H54 (cell line): ENCODE measurements around the gene METAP1D.
"Not testable (repeated sequence)": the region's sequence is repeated elsewhere in the genome, so short reads cannot be mapped to it uniquely, and the experiment has no call there.

Source experiments
- DNase-seq: peaks from one replicate; pipeline ENCODE4 v3.0.0; 2011; ENCODE audit warnings: low spot score, mixed read lengths; ENCODE audit not compliant: insufficient read length
- FAIRE-seq: peaks from 3 replicates; lab custom pipeline; 2011; peaks lifted over from hg19 to GRCh38; lab: Jason Lieb, UNC
- POLR2A ChIP-seq: IDR thresholded peaks from 2 replicates; pipeline ENCODE4 v1.6.1; 2011; ENCODE audit warnings: low read depth, mild to moderate bottlenecking, low read length

METAP1D gene

DNA sequence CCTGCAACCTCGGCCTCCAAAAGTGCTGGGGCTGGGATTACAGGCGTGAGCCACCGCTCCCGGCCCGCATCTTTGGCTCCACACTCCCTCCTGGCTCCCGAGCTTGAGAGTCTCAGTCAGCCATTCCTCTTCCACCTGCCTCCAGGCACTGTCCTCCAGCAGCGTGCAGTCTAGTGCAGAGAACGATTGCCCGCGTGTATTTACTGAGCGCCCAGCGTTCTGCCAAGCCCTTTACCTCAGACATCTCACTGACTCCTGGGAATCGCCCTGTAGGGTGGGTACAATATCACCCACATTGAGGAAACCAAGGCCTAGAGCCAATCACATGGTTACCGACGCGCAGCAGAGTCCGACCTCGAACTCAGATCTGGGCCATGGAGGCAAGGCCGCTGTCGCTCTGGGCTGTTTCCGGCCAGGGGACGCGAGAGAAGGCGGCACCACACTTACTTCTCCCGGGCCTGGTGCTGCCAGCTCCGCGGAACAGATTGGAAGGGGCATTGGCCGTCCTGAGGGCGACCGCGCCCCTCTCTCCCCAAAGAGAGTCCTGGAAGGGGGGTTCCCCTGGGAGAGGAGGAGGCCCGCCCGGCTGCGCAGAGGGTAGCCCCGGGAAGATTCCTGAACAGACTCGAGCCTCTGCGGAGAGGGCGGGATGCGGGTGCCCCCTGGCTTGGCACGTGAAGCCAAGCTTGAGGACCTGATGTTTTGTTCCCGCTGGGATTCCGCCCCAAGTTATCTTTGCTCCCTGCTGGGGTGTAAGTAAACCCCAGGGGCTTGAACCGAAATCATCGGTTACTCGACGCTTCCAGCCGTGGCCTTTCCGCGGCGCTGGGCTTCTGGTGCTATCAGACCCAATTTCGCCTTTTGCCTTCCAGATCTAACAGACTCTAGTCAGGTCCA, 108.2 kb downstream of the METAP1D start:
- no peak for DNase-seq
- FAIRE-seq = no peak
- no peak for TF ChIP-seq POLR2A

DNA sequence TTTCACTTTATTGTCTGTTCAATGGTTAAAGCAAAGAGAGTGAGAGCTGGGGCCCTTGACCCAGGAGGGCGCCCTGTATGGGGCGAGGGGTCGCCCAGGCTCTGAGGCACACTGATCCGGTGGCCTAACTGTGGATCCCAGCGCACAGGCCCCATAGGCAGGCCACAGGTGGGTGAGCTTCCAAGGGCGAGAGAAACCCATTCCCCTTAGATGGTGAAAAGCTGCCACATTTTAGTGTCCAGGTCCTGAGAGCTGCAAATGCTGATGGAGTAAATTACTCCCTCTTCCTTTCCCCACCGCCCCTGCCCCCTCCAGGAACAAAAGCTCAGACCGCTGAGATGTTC, 108.8 kb downstream of the METAP1D start:
- FAIRE-seq = no peak
- TF ChIP-seq POLR2A = no peak

DNA sequence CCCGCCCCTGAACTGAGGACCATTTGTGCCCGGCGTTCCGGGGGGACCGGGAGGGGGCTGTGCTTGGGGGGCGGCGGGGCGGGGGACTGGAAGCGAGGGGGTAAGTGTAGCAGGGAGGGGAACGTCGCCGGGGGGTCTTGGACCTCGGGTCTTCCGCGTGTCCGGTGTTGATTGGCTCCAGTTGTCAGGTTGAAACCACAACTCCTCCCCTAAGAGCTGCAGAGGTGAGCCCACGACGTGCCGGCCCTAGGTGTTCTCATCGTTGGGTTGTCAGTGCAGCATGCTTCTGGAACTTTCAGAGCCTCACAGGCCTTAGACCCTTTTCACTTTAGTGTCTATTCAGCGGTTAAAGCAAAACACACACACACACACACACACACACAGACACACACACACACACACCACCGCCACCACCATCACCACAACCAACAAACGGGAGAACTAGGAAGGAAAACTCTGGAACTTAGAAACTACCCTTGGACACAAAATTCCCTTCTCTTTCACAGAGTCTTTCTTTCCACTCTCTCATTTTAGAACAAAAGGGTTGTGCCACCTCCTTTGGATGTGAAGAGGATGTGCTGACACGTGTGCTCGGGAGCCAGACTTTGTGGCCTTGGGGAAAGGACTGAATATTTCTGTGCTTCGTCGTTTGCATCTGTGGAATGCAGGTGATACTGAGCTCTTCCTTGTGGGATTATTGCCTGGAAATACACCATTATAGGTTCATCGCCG, 109.7 kb downstream of the METAP1D start:
- TF ChIP-seq POLR2A = no peak
- FAIRE-seq (no peak), DNase-seq (no peak)

More for the DNA sequence above, 108.8 kb downstream of the METAP1D start:
- DNase-seq = no peak

DNA sequence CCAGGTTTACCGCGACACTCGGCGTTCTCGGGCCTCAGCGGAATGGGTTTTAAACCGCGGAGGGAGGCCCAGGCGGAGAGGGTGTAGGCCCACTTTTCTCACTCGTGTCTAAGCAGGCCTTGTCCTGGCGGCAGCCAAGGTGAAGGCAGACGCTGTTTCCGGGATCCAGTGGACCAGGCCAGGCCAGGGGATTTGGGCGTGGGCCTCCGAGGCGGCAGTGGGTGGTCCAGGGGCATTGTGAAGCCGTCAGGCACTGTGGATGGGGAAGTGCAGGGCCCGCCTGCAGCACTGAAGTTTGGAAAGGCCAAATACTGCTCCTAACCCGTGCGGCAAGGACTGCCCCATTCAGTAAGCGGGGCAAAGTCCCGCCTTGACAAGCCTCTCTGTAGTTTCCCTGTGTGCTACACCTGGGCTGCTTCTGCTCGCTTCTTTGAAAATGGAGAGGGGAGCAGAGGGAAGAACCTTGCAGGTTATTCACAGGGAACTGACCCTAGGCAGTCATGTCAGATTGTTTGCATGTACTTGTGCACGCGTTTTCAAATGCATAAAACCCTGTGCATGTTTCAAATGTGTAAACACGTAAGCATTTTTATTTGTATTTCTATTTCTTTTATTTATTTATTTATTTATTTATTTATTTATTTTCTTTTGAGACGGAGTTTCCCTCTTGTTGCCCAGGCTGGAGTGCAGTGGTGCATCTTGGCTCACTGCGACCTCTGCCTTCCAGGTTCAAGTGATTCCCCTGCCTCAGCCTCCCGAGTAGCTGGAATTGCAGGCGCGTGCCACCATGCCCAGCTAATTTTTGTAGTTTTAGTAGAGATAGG, 110.4 kb downstream of the METAP1D start:
- FAIRE-seq (no peak), DNase-seq (no peak)
- TF ChIP-seq POLR2A = no peak

DNA sequence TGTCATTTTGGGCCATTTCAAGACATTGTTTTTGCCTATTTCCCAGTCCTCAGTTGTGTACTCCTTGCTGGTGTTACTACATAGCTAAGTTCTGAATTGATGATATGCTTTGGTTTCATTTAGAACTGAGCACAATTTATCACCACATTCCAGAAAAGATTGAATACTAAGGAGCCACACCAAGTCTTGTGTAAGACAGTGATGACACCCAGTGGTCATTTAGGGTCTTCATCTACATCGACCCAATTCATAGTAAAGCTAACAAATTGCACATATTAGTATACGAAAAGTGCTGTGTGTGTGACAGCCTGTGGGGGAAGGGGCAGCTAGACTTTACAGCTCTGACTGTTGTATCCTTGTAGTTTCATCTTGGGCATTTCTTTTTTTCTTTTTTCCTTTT, 113.9 kb downstream of the METAP1D start:
- no peak for DNase-seq
- TF ChIP-seq POLR2A = no peak
- peak; percentile 88 for FAIRE-seq

DNA sequence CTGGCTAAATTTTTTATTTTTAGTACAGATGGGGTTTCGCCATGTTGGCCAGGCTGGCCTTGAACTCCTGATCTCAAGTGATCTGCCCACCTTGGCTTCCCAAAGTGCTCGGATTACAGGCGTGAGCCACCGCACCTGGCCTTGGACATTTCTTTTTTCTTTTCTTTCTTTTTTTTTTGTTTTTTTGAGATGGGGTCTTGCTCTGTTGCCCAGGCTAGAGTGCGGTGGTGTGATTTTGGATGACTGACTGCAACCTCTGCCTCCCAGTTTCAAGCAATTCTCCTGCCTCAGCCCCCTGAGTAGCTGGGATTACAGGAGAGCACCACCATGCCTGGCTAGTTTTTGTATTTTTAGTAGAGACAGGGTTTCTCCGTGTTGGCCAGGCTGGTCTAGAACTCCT, 114.4 kb downstream of the METAP1D start:
- FAIRE-seq, DNase-seq: not testable (repeated sequence)

DNA sequence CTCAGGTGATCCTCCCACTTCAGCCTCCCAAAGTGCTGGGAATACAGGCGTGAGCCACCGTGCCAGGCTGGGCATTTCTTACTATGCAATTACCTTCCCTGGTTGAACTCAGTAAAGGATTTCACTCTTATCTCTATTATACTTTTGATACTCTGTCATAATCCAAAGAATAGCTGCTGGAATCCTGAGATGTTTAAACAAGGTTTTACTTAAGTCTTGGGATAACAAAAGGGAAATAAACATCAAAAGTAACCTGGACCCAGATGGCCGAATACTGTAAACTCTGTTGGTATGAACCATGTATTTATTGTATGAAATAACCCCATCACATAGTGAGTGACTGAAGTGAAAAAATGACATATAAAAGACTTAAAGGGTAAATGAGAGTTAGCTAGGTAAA, 114.8 kb downstream of the METAP1D start:
- DNase-seq = no peak
- FAIRE-seq = no peak
- TF ChIP-seq POLR2A = no peak

DNA sequence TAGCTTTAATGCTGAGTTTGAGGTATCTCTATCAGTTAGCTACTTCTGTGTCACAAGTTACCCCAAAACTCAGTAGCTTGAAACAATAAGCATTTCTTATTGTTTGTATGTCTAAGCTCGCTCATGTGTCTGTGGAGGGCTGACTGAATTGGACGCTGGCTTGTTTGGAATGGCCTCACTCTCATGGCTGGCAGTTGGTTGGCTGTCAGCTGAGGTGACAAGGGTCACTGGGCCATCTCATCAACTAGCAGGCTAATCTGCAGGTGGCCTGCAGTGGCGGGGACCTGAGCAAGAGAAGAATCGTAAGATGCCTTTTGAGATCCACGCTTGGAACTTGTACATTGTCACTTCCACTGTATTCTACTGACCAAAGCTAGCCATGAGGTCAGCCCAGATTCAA, 116.4 kb downstream of the METAP1D start:
- TF ChIP-seq POLR2A = no peak
- FAIRE-seq (no peak), DNase-seq (no peak)

DNA sequence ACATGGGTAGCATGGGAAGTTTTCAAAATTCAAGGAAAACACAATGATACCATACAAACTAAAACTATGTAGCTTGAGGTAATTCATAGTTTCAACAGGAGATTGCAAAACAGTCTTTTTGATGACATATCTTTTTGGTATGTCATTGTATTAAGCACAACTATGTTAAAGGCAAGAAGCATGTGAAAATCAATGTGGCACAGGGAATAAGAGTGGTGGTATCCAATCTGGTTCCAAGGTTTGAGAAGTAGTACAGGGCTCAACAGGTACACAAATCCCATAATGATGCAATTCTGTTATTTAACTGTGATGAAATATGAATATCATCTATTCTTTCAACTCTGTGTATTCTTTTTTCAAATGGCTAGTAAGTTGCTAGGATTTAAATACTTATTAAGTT, 119.3 kb downstream of the METAP1D start:
- FAIRE-seq (peak; percentile 95), DNase-seq (no peak)
- no peak for TF ChIP-seq POLR2A

DNA sequence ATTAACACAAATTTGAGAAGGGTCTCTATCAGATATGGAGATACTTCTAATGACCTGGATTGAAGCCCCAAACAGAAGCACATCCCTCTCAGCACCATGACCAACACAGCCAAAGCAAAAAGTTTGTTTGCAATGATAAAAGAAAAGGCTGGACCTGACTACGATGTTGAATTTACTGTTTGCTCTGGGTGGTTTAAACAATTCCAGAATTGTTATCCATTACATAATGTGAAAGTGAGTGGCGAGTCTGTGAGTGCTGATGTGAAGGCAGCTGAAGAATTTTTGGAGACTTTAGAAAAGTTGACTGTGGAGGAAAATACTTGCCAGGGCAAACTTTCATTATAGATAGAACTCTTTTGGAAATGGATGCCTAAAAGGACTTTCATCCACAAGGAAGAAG, 120.4 kb downstream of the METAP1D start:
- TF ChIP-seq POLR2A = no peak
- FAIRE-seq = no peak
- no peak for DNase-seq

DNA sequence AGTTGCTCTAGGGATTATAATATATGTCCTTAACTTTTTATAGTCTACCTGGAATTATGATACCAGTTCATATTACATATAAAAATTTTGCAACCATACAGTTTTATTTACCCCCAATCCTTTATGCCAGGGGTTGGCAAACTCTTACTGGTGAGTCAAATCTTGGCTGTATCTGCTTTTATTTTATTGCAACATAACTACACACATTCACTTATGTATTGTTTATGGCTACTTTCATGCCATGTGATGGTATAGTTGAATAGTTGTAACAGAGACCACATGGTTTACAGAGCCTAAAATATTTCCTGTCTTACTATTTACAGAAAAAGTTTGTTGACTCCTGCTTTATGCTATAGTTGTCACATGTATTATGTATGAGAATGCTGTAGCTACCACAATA, 128.7 kb downstream of the METAP1D start:
- TF ChIP-seq POLR2A = no peak
- DNase-seq (no peak), FAIRE-seq (no peak)

DNA sequence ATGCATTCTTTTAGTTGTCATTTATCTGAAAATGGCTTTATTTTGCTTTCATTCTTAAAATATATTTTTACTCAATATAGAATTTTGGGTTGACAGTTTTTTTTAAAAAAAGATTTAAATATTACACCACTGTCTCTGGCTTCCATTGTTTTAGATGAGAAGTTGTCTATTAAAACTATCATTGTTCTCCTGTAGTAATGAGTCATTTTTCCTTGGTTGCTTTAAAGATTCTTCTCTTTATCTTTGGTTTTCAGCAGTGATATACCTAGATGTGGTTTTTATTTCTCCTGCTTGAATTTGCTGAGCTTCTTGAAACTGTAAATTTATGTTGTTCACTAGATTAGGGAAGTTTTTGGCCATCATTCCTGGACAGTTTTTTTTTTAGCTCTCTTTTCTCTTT, 129.7 kb downstream of the METAP1D start:
- DNase-seq = no peak
- no peak for TF ChIP-seq POLR2A
- no peak for FAIRE-seq
